Panc1 (cell line): ENCODE data around the gene CLEC4F.

Experiments
- POLR2AphosphoS5 ChIP-seq: IDR thresholded peaks from 2 replicates; pipeline ENCODE4 v1.6.1; 2012; ENCODE audit warnings: mild to moderate bottlenecking, low read depth, low read length, moderate library complexity
- TF ChIP-seq, protein P1 (sequence below): fragments of 450-650 bp; IDR thresholded peaks from 2 replicates; pipeline ENCODE4 v1.5.1; 2017; ENCODE audit warnings: mild to moderate bottlenecking

DNA sequence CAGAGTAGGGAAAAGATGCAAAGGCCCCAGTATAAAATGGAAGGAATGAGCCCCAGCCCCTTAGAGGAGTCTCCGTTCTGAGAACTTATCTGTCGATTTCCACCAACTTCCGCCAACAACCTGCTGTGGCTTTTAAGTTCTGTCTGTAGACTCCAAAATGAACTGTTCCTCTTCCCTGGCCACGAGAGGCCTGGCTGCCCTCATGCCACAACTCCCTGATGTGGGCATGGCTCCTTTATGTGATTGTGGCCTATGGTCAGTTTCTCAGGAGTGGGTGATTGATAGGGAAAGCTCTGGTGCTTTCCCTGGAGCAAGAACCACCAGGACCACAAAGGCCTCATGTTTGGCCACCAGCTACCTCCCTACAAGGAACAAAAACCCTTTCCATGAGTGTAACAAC, 34.0 kb upstream of the CLEC4F start:
- TF ChIP-seq POLR2AphosphoS5 = no peak
- TF ChIP-seq, protein P1, sequence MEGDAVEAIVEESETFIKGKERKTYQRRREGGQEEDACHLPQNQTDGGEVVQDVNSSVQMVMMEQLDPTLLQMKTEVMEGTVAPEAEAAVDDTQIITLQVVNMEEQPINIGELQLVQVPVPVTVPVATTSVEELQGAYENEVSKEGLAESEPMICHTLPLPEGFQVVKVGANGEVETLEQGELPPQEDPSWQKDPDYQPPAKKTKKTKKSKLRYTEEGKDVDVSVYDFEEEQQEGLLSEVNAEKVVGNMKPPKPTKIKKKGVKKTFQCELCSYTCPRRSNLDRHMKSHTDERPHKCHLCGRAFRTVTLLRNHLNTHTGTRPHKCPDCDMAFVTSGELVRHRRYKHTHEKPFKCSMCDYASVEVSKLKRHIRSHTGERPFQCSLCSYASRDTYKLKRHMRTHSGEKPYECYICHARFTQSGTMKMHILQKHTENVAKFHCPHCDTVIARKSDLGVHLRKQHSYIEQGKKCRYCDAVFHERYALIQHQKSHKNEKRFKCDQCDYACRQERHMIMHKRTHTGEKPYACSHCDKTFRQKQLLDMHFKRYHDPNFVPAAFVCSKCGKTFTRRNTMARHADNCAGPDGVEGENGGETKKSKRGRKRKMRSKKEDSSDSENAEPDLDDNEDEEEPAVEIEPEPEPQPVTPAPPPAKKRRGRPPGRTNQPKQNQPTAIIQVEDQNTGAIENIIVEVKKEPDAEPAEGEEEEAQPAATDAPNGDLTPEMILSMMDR = no peak
